Skeletal muscle tissue (tissue), 4 donors: ENCODE results near the gene CFAP161. TPM values are rescaled to one million over a fixed set of nuclear protein-coding genes. Genes with fewer than 3 reads are reported as not detected.

Source experiments
- H3K27ac ChIP-seq: one replicate; pipeline ENCODE4 v1.7.0; 2013; ENCODE audit warnings: mild to moderate bottlenecking, low read depth, low read length, inconsistent platforms
- H3K27me3 ChIP-seq, 3 donors: one replicate each; pipeline ENCODE4 v1.7.0; 2013; ENCODE audit warnings: low read length in 3 of 3; ENCODE audit not compliant: control insufficient read depth in 3 of 3, insufficient read depth in 3 of 3
- H3K36me3 ChIP-seq, 3 donors: one replicate each; pipeline ENCODE4 v1.7.0; 2013; ENCODE audit warnings: low read length in 3 of 3; ENCODE audit not compliant: control insufficient read depth in 3 of 3, insufficient read depth in 3 of 3
- H3K4me1 ChIP-seq, 3 donors: one replicate each; pipeline ENCODE4 v1.7.0; 2013; ENCODE audit warnings: low read length in 3 of 3, mild to moderate bottlenecking in 3 of 3; ENCODE audit not compliant: control insufficient read depth in 3 of 3, insufficient read depth in 3 of 3
- H3K4me3 ChIP-seq, 3 donors: one replicate each; pipeline ENCODE4 v1.7.0; 2013; ENCODE audit warnings: low read length in 3 of 3
- H3K9ac ChIP-seq, 3 donors: one replicate each; pipeline ENCODE4 v1.7.0; 2013; ENCODE audit warnings: low read length in 3 of 3, mild to moderate bottlenecking in 3 of 3, moderate library complexity in 2 of 3, low read depth in 1 of 3
- H3K9me3 ChIP-seq, 3 donors: one replicate each; pipeline ENCODE4 v1.7.0; 2013; ENCODE audit warnings: low read length in 3 of 3; ENCODE audit not compliant: control insufficient read depth in 3 of 3
- total RNA-seq: library from RNA; depleted of rRNA; stranded (reverse); fragments of >200 nt; gene quantifications from one replicate; pipeline ENCODE4 v1.2.3, GENCODE V29; 2014
- donor health status: Osteomylitis.

Gene CFAP161
- total RNA-seq, 1 donor from 2014 or later, result 5.7 TPM

DNA sequence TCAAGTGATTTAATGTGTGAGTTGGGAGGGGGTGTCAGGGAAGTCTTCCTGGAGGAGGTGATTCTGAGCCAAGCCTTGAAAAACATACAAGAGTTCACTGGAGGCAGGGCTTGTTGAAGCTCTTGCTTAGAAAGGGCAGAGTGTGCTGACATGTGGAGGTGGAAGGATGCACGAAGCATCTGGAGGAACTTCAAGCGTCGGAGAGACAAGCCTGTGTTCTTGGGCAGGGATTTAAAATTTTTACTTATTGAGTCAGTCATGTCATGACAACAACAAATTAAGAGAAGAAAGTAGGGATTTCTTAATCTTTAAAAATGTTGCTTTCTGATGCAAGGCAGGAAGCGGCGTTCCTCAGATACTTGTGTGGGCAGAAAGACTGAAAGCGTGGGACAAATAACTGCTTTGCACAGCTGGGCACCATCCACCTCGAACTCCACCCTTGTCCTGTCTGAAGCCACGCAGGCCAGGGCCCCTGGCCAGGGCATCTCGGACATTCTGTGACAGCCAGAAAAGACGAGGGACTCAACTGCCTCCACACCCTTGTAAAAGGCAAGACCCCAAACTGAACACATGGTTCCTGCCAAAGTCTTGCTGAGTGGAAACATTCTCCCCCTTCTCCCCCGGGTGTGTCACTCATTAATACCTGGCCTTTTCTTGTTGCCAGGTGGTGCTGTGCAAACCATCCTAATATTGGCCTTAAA, 55.7 kb downstream of the CFAP161 start:
- Histone ChIP-seq H3K36me3 (no peaks in the 10 kb centered on the region), H3K27me3 (peaks cover 0 to 3% (median 0%) of the 10 kb centered on the region in 3 donors), H3K4me3 (no peak overlapping the region), H3K4me1 (no peaks in the 10 kb centered on the region), H3K27ac (no peak overlapping the region), H3K9me3 (no peaks in the 10 kb centered on the region), H3K9ac (no peak overlapping the region)

DNA sequence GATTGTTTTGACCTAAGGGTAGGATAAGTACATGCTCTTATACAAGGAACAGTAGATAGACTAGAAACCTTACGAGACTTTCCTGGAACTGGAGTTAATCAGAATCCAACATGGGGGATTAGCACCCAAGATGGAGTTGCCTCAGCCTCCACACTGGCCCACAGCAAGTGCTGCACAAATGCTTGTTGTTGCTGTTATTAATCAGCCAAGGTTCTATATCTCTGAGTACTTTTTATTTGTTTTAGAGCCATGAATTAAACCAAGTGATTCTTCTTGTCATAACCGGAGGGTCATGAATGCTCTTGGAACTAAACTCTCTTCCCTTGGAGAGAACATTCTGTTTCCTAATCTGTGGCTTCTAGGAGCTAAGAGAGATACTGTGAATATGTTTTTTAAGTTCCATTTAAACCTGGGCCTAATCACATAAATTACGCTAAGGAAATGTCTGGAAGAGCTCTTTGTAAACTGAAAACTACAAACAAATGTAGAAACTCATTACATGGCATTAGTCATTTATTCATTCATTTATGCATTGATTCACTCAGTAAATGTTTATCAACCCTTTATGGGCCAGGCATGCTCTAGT, 56.9 kb downstream of the CFAP161 start:
- Histone ChIP-seq H3K9me3 (no peaks in the 10 kb centered on the region), H3K36me3 (no peaks in the 10 kb centered on the region), H3K27me3 (peaks cover 0 to 3% (median 0%) of the 10 kb centered on the region in 3 donors), H3K4me1 (no peaks in the 10 kb centered on the region), H3K4me3 (no peak overlapping the region), H3K27ac (no peak overlapping the region), H3K9ac (no peak overlapping the region)

- Histone ChIP-seq H3K9me3 (no peaks in the 10 kb centered on the region), H3K36me3 (no peaks in the 10 kb centered on the region), H3K27ac (no peak overlapping the region), H3K27me3 (peaks cover 0 to 6% (median 0%) of the 10 kb centered on the region in 3 donors), H3K9ac (no peak overlapping the region), H3K4me1 (no peaks in the 10 kb centered on the region), H3K4me3 (no peak overlapping the region)
Observed at GRCh38 chr15:81191701-81192100, 57.6 kb downstream of the CFAP161 start.

DNA sequence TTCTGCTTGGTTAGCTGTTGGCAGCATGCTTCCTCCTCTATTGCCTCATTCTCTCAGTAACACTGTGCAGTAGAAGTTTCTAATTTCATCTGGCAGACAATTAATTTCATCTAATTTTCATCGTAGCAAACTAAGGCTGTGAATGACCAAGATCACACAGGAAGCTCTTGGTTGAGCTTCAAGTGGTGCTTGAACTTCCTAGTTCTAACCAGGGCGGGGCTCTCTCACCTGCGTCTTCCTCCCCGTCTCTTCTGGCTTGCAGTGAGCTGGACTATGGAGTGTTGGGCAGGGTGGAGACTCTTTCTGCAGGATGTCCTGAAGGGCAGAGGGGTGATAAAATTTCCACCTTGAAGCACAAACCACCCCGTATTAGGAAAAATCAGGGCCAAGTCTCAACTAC, 60.7 kb downstream of the CFAP161 start:
- H3K4me1 ChIP-seq, result no peaks in the 10 kb centered on the region

DNA sequence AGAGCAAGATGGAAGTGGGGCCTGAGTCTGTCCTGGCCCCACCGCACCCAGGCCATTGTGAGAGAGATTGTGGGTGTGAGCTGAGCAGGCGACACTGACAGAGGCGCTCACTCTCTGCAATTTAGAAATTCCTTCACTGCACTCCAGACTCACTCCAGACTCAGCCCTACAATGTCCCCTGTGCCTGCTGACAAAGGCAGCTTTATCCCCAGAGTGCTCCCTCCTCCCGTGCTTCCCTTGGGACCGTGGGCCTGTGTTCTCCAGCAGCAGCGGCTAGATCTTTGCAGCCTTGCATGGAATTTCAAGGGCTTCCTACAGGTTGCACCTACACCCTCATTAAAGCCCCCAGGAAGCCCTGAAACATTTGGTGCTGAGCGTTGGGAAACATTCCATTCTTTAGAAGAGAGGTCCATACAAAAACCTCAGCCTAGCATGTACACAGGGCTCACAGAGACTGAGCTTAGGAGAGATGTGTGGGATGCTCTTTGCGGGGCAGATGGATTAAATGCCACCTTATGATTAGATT, 61.3 kb downstream of the CFAP161 start:
- H3K36me3 ChIP-seq, result no peaks in the 10 kb centered on the region
- H3K4me1 ChIP-seq, result no peaks in the 10 kb centered on the region
- H3K9ac ChIP-seq, result no peak overlapping the region
- peaks cover 3 to 5% (median 5%) of the 10 kb centered on the region in 3 donors for H3K27me3 ChIP-seq
- no peaks in the 10 kb centered on the region for H3K9me3 ChIP-seq
- no peak overlapping the region for H3K4me3 ChIP-seq
- H3K27ac ChIP-seq, result no peak overlapping the region

More for the DNA sequence above, 60.7 kb downstream of the CFAP161 start:
- Histone ChIP-seq H3K4me3 (no peak overlapping the region), H3K36me3 (no peaks in the 10 kb centered on the region), H3K27ac (no peak overlapping the region), H3K9me3 (no peaks in the 10 kb centered on the region), H3K27me3 (peaks cover 3 to 5% (median 5%) of the 10 kb centered on the region in 3 donors), H3K9ac (no peak overlapping the region)

- Histone ChIP-seq H3K9me3 (peaks cover 0 to 2% (median 0%) of the 10 kb centered on the region in 3 donors), H3K9ac (no peak within 1 kb of the TSS), H3K4me3 (no peak within 1 kb of the TSS), H3K27me3 (peaks cover 3 to 5% (median 5%) of the 10 kb centered on the region in 3 donors), H3K36me3 (no peaks in the 10 kb centered on the region), H3K27ac (no peak within 1 kb of the TSS), H3K4me1 (no peaks in the 10 kb centered on the region)
Observed at GRCh38 chr15:81196576-81197254, 62.6 kb downstream of the CFAP161 start, which contains the start of gene IL16. IL16 (plus strand) TSS chr15:81196879; CDS start chr15:81225400, 28,521 bp downstream.

DNA sequence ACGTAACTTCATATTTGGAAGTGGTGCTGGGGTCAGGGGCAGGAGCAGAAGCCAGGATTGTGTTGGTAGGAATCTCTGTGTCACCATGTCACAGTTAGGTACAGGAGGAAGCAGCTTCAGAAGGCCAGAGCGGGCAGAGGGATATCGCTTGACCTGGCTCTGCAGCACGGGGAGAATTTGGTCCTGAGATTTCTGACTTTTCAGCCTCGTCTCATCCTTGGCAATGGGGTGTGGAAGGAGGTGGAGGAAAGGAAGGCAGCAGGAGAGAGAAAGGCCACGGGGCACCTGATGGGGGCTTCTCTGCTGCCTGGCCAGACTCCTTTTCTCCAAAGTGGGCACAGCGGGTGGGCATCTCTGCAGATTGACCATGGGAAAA, 63.2 kb downstream of the CFAP161 start:
- H3K9ac ChIP-seq, result no peak overlapping the region
- no peak overlapping the region for H3K27ac ChIP-seq
- peaks cover 3 to 5% (median 5%) of the 10 kb centered on the region in 3 donors for H3K27me3 ChIP-seq
- H3K4me1 ChIP-seq, result no peaks in the 10 kb centered on the region
- no peaks in the 10 kb centered on the region for H3K36me3 ChIP-seq
- no peak overlapping the region for H3K4me3 ChIP-seq
- peaks cover 0 to 2% (median 0%) of the 10 kb centered on the region in 3 donors for H3K9me3 ChIP-seq

GRCh38 chr15:81197688-81198281, 63.7 kb downstream of the CFAP161 start:
- no peak overlapping the region for H3K9ac ChIP-seq
- H3K36me3 ChIP-seq, result no peaks in the 10 kb centered on the region
- H3K4me3 ChIP-seq, result no peak overlapping the region
- H3K9me3 ChIP-seq, result peaks cover 0 to 2% (median 0%) of the 10 kb centered on the region in 3 donors
- no peak overlapping the region for H3K27ac ChIP-seq
- peaks cover 3 to 5% (median 5%) of the 10 kb centered on the region in 3 donors for H3K27me3 ChIP-seq
- H3K4me1 ChIP-seq, result no peaks in the 10 kb centered on the region
